Measurements from ENCODE around the gene KERA.

DNA sequence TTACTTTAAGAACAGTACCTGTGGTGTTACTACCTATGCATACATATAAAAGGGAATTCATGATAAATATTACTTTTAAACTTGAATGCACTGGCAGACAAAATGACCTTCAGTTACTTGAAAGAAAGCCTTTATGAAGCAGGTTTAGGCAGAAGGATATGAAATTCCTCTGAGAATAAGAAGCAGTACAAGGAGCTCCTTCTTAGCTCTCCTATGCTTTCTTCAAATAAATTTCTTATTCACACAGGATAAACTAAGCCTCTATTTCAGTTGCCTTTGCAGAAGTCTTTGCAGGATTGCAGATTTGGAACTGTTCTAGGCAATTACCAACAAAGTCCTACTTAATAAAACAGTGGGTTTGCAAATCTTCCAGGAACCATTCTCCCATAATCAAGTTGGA is 54.1 kb downstream of the KERA start:
- TF ChIP-seq, protein P1, sequence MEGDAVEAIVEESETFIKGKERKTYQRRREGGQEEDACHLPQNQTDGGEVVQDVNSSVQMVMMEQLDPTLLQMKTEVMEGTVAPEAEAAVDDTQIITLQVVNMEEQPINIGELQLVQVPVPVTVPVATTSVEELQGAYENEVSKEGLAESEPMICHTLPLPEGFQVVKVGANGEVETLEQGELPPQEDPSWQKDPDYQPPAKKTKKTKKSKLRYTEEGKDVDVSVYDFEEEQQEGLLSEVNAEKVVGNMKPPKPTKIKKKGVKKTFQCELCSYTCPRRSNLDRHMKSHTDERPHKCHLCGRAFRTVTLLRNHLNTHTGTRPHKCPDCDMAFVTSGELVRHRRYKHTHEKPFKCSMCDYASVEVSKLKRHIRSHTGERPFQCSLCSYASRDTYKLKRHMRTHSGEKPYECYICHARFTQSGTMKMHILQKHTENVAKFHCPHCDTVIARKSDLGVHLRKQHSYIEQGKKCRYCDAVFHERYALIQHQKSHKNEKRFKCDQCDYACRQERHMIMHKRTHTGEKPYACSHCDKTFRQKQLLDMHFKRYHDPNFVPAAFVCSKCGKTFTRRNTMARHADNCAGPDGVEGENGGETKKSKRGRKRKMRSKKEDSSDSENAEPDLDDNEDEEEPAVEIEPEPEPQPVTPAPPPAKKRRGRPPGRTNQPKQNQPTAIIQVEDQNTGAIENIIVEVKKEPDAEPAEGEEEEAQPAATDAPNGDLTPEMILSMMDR (IDR thresholded peaks at IDR 0.05) = no peak
- no peak for TF ChIP-seq EP300 (IDR thresholded peaks at IDR 0.05)
- TF ChIP-seq POLR2AphosphoS5 (IDR thresholded peaks at IDR 0.05) = no peak
- no peak for TF ChIP-seq POLR2A (IDR thresholded peaks at IDR 0.05)
